Astrocyte (in vitro differentiated cells and primary cell): ENCODE measurements around the gene PI16.

Source experiments
- EZH2 ChIP-seq: IDR thresholded peaks from 2 replicates; pipeline ENCODE4 v1.6.1; 2012; ENCODE audit warnings: mild to moderate bottlenecking, low read length, inconsistent platforms; ENCODE audit not compliant: insufficient read depth
- TF ChIP-seq, protein P1 (sequence below): IDR thresholded peaks from 2 replicates; pipeline ENCODE4 v1.5.1; 2011; ENCODE audit warnings: low read depth, mild to moderate bottlenecking, inconsistent platforms, low read length, moderate library complexity; ENCODE audit not compliant: insufficient read depth

DNA sequence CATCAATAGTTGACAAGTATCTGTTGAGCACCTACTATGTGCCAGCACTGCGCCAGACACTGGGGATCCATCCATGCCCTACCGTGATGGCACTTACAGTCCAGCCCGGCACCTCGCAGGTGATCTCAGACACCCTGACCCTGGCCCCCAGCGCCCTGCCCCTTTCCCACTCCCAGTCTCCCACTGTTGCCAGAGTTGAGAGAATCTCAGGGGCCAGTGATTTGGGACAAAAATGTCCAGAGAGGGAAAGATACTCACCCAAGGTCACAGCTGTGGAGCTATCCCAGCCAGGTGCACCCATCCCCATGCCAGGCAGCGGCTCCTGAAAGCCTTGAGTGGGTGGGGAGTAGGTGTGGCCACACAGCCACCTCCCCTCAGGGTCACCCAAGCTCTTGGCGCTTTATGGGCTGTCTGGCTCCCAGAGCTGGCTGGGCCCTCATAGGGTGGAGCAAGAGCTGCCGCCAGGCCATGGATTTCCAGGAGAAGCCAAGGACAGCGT, 3.3 kb downstream of the PI16 start:
- TF ChIP-seq, protein P1, sequence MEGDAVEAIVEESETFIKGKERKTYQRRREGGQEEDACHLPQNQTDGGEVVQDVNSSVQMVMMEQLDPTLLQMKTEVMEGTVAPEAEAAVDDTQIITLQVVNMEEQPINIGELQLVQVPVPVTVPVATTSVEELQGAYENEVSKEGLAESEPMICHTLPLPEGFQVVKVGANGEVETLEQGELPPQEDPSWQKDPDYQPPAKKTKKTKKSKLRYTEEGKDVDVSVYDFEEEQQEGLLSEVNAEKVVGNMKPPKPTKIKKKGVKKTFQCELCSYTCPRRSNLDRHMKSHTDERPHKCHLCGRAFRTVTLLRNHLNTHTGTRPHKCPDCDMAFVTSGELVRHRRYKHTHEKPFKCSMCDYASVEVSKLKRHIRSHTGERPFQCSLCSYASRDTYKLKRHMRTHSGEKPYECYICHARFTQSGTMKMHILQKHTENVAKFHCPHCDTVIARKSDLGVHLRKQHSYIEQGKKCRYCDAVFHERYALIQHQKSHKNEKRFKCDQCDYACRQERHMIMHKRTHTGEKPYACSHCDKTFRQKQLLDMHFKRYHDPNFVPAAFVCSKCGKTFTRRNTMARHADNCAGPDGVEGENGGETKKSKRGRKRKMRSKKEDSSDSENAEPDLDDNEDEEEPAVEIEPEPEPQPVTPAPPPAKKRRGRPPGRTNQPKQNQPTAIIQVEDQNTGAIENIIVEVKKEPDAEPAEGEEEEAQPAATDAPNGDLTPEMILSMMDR, result no peak
- TF ChIP-seq EZH2, result no peak
